Spinal cord (tissue), 10 donors: ENCODE results near the gene GET4. TPM values are rescaled to one million over a fixed set of nuclear protein-coding genes. Genes with fewer than 3 reads are reported as not detected.
"Not testable (repeated sequence)": the region's sequence is repeated elsewhere in the genome, so short reads cannot be mapped to it uniquely, and the experiment has no call there.

Experiments used
- DNase-seq, 6 donors: peaks; one replicate each; pipeline versions ENCODE4 v3.0.0 to v3.0.0-alpha.2; 2013 to 2015; ENCODE audit warnings: low spot score in 6 of 6, low read depth in 4 of 6
- H3K27ac ChIP-seq: one replicate; pipeline ENCODE4 v1.5.1; 2013; ENCODE audit warnings: low read depth, low read length, control low read depth
- H3K27me3 ChIP-seq: one replicate; pipeline ENCODE4 v1.6.1; 2013; ENCODE audit warnings: low read length; ENCODE audit not compliant: control insufficient read depth, insufficient read depth
- H3K36me3 ChIP-seq: one replicate; pipeline ENCODE4 v1.6.1; 2013; ENCODE audit warnings: low read length; ENCODE audit not compliant: control insufficient read depth, insufficient read depth
- H3K4me1 ChIP-seq: one replicate; pipeline ENCODE4 v1.6.1; 2013; ENCODE audit warnings: low read length; ENCODE audit not compliant: control insufficient read depth, insufficient read depth
- H3K4me3 ChIP-seq: one replicate; pipeline ENCODE4 v1.5.1; 2013; ENCODE audit warnings: low read depth, low read length, control low read depth
- H3K9me3 ChIP-seq: one replicate; pipeline ENCODE4 v1.6.1; 2013; ENCODE audit warnings: low read length; ENCODE audit not compliant: control insufficient read depth, insufficient read depth
- WGBS: methylation state at CpG from one replicate; pipeline ENCODE4 v1.1.5; 2013; ENCODE audit warnings: missing lambda C conversion rate; ENCODE audit not compliant: insufficient coverage; 5-methylcytosine and 5-hydroxymethylcytosine counted together
- polyA plus RNA-seq, 2 donors: library from polyadenylated mRNA; unstranded; fragments of 120-200 nt; gene quantifications; one replicate each; pipeline ENCODE4 v1.2.1, GENCODE V29; 2013; ENCODE audit not compliant: insufficient read length in 2 of 2
- total RNA-seq, 2 donors: library from RNA; depleted of rRNA in 1 of 2; stranded (reverse); fragments of 120-200 nt in 1 of 2; fragments of >200 nt in 1 of 2; gene quantifications; one replicate each; pipeline versions ENCODE4 v1.2.3 to v1.2.4, GENCODE V29; 2013 to 2014
- donor health status: healthy.

The GET4 gene
- total and polyA plus RNA-seq, 4 donors: 17.7 to 54.3 (median 33.2) TPM

DNA sequence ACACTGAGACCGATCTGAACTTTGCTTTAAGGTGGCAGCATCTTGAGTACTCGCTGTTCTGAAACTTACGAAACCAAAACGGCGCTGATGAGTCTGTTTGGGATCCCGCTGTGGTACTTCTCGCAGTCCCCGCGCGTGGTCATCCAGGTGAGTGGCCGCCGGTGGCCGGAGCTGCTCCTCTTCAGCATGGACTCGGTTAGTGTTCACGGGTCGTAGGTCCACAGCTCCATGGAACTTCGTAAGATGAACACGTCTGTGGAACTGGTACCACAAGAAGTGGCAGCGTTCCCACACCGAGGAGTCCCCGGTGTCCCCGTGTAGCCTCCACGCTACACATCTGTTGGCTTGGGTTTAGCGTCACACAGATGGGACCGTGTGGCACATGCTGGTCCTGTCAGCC, 10.4 kb upstream of the GET4 start:
- no peak for DNase-seq
- peaks cover 82% of the 10 kb centered on the region for H3K36me3 ChIP-seq
- no peaks in the 10 kb centered on the region for H3K27me3 ChIP-seq
- peaks cover 16% of the 10 kb centered on the region for H3K4me1 ChIP-seq
- H3K27ac ChIP-seq: no peak overlapping the region
- H3K4me3 ChIP-seq: no peak overlapping the region
- H3K9me3 ChIP-seq: no peaks in the 10 kb centered on the region
- 97% methylated on average over 25 of the region's 25 CpGs for WGBS

- 57% methylated on average over 18 of the region's 18 CpGs for WGBS
- H3K36me3 ChIP-seq: peaks cover 80% of the 10 kb centered on the region
- H3K27me3 ChIP-seq: no peaks in the 10 kb centered on the region
- H3K27ac ChIP-seq: peak overlapping the region; percentile 64
- peaks cover 16% of the 10 kb centered on the region for H3K4me1 ChIP-seq
- H3K9me3 ChIP-seq: no peaks in the 10 kb centered on the region
- peak in 2 of 6 donors; percentile 27 to 52 for DNase-seq
- no peak overlapping the region for H3K4me3 ChIP-seq
These were observed 9.4 kb upstream of the GET4 start for GRCh38 chr7:867001-867405.

DNA sequence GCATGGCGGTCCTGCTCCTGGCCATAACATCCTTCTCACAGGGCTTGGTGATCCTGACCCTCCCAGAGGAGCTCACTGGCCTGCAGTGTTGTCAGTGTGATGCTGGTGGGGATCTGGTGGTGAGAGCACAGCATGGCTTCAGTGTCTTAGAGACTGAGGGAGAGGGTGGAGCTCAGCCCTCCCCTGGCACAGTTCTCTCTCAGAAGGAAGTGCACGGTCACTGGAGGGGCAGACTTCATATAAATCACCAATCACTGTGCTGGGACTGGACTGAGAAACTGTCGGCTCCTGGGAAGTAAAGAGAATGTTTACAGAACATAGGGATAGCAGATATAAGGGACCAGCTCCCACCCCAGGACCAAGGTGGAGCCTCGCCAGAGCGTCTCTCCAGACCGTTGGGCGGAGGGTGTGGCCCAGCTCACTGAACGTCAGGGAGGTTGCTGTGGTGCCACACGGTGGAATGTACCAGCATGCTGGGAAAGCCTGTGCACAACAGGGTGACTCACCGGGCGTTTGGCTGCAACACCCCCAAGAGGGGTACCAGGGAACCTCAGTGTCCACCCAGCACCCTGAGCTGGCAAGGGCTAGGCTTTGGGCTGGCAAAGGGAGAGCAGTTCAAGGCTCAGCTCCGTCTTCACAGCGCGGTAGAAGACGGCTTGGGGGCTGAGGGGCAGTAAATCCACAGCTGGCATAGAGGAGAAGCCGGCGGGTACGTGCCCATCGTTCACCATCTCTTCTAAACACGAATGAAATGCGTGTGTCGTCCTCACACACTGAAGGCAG, 8.8 kb upstream of the GET4 start:
- Histone ChIP-seq H3K27me3 (no peaks in the 10 kb centered on the region), H3K27ac (peak overlapping the region; percentile 64), H3K36me3 (peaks cover 85% of the 10 kb centered on the region), H3K4me3 (no peak overlapping the region), H3K9me3 (no peaks in the 10 kb centered on the region), H3K4me1 (peaks cover 16% of the 10 kb centered on the region)
- 63% methylated on average over 19 of the region's 22 CpGs for WGBS
- peak in 2 of 6 donors; percentile 31 to 56 for DNase-seq

- Histone ChIP-seq H3K27ac (peak overlapping the region; percentile 64), H3K9me3 (no peaks in the 10 kb centered on the region), H3K4me3 (no peak overlapping the region), H3K27me3 (no peaks in the 10 kb centered on the region), H3K4me1 (peaks cover 17% of the 10 kb centered on the region), H3K36me3 (peaks cover 83% of the 10 kb centered on the region)
- WGBS: 93% methylated on average over 17 of the region's 17 CpGs
- DNase-seq: no peak
These were observed 8.2 kb upstream of the GET4 start for GRCh38 chr7:868189-868486.

GRCh38 chr7:869348-869747, 7.0 kb upstream of the GET4 start:
- peaks cover 20% of the 10 kb centered on the region for H3K4me1 ChIP-seq
- H3K4me3 ChIP-seq: no peak overlapping the region
- DNase-seq: no peak
- H3K36me3 ChIP-seq: peaks cover 84% of the 10 kb centered on the region
- WGBS: 96% methylated on average over 8 of the region's 14 CpGs
- H3K9me3 ChIP-seq: no peaks in the 10 kb centered on the region
- H3K27me3 ChIP-seq: no peaks in the 10 kb centered on the region
- no peak overlapping the region for H3K27ac ChIP-seq

DNA sequence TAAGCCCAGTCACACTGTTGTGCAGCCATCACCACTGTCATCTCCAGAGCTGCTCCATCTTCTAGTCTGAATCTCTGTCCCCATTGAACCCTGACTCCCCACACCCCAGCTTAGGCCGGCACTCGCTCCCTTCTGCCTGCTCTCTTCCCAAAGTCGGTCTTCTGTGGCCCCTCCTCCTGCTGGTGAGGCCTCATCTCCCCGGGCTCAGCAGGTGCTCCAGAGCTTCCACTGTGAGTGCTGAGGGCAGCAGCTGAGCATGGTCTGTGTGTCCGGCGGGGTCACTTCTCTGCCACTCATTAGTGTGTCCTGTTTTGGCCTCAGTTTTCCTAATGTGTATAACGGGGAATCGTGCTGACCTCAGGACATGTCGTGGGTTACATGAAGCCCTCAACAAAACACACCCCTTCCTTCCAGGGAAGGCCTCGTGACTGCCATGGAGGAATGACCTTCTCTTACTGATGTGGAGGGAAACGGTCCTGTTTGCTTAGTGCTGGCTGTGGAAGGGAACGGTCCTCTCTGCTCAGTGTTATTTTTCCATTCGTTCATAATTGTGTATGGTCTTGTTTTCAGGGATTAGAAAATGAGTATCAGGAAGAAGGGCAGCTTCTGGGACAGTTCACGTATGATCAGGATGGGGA, 4.3 kb upstream of the GET4 start:
- Histone ChIP-seq H3K9me3 (no peaks in the 10 kb centered on the region), H3K27me3 (no peaks in the 10 kb centered on the region), H3K4me1 (peaks cover 26% of the 10 kb centered on the region), H3K27ac (no peak overlapping the region), H3K36me3 (peaks cover 73% of the 10 kb centered on the region), H3K4me3 (no peak overlapping the region)
- no peak for DNase-seq
- 84% methylated on average over 10 of the region's 14 CpGs for WGBS

GRCh38 chr7:872685-873084, 3.7 kb upstream of the GET4 start:
- H3K36me3 ChIP-seq: peaks cover 66% of the 10 kb centered on the region
- not testable (repeated sequence) for H3K4me3 ChIP-seq, H3K9me3 ChIP-seq, H3K27me3 ChIP-seq, H3K27ac ChIP-seq, DNase-seq
- peaks cover 19% of the 10 kb centered on the region for H3K4me1 ChIP-seq
- WGBS: 98% methylated on average over 13 of the region's 19 CpGs

DNA sequence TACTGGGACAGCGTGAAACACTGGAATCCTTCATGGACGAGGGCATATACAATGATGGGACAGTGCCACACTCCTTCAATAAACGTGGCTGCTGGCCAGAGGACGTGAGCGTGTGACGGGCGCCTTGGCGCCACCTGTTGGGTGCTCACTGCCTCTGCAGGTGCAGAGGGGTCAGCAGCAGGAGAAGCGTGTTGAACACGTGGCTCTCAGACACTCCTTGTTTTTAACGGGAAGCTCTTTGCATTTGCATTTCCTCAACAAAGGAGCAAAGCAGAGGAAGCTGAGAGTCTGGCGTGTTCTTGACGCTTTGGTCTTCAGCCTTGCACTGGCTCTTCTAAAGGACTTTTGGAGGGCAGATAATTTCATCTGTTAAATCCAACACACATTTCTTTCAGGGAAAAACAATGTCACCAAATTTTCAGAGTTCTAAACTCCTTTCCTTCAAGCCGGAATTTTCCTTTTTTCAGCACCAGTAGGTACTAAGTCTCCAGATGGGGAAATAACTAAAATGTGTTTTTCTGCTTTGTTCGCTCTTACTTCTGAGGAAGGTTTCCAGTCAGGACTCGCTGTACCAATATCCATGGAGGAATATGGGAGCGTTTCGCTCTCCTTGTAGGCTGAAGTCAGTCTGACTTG, 2.9 kb upstream of the GET4 start:
- WGBS: 25% methylated on average over 17 of the region's 18 CpGs
- no peak overlapping the region for H3K4me3 ChIP-seq
- peak in 5 of 6 donors; percentile 33 to 88 (median 59) for DNase-seq
- H3K36me3 ChIP-seq: peaks cover 64% of the 10 kb centered on the region
- H3K4me1 ChIP-seq: peaks cover 20% of the 10 kb centered on the region
- H3K27me3 ChIP-seq: no peaks in the 10 kb centered on the region
- peak overlapping the region; percentile 57 for H3K27ac ChIP-seq
- H3K9me3 ChIP-seq: no peaks in the 10 kb centered on the region

GRCh38 chr7:874031-874749, 2.2 kb upstream of the GET4 start:
- peaks cover 27% of the 10 kb centered on the region for H3K4me1 ChIP-seq
- DNase-seq: no peak
- peak overlapping the region; percentile 57 for H3K27ac ChIP-seq
- H3K9me3 ChIP-seq: no peaks in the 10 kb centered on the region
- no peaks in the 10 kb centered on the region for H3K27me3 ChIP-seq
- H3K36me3 ChIP-seq: peaks cover 66% of the 10 kb centered on the region
- H3K4me3 ChIP-seq: no peak overlapping the region
- 60% methylated on average over 1 of the region's 9 CpGs for WGBS
